DMS53 treated with DMSO at 0.1 percent for 48 hours (cell line): ENCODE results near the gene FREM3.
"Not testable (repeated sequence)": the region's sequence is repeated elsewhere in the genome, so short reads cannot be mapped to it uniquely, and the experiment has no call there.

ENCODE experiments used
- DNase-seq: peaks from one replicate; lab custom pipeline; 2025; ENCODE audit not compliant: unreplicated experiment; lab: John Stamatoyannopoulos, UW

Gene FREM3

DNA sequence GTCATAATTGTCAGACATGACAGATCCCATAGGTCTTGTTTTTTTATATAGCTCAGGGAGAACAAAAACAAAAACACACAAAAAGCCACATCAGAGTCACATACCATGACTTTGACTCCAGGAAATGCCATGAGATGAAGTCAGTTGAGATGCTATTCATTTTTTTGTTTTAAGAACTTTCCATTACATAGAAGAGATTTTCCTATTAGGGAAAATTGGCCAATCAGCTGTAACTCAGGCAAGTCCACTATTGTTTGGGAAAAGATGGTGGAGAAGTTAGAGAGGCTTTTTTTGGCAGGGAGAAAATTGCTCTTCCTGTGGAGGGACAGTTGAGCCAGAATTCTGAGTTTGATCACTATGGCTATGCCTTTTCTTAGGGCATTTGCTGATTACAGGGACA, 114.4 kb downstream of the FREM3 start:
- DNase-seq: no peak

DNA sequence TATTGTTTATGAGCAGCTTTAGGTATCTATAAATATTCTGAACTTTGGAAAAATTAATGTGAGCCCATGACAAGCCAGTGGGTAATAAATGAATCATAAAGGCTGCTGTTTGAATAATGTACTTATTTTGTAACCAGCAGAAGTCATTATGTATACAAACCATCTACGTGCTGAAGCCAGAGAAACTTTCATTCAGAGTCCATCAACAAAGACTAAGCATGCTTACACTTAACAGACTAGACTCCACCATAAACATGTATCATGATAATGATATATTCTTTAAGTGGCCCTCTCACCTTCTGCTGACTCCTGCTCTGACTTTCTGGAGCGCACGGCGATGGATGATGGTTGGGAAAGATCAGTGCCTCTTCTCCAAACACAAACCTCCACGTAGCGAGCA, 114.9 kb downstream of the FREM3 start:
- no peak for DNase-seq

DNA sequence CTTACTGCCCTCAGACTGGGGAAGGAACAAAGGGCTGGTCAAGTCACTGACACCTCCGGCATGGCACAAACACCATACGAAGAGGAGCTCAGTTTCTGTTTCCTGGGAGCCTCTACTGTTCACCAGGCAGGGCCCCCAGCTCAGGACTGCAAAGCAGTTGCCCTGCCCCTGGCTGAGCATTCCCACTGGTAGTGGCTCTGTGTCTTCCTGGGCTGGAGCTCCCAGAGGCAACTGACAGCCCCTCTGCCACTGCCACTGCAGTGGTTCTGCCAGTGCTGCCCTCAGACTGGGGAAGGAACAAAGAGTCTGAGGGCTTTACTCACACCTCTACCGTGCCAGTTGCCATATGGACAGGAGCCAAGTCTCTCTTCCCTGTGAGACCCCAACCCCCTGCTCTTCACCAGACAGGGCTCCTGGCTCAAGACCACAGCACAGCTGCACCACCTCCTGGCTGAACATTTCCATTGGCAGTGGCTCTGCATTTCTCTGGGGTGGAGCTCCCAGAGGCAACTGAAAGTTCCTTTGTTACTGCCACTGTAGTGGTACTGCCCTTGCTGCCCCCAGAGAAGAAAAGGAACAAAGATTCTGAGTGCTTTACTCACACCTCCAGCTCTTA, 119.0 kb downstream of the FREM3 start:
- DNase-seq: no peak

DNA sequence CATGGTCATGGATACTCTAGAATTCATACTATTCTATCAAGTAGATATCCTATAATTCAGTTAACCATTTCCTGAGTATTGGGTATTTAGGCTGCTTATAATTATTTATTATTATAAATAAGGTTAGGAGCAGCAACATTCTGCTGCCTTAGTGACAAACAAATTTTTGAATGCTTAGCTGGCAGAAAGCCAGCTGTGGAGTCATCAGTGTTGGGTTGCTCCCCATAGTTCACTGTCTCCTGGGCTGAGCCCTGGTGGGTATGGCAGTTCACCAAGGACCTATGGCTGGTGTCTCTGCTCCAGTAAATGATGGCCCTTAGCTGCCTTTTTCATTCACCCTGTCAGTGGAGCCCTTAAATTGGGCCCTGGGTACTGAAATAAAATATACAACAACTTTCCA, 125.1 kb downstream of the FREM3 start:
- no peak for DNase-seq

DNA sequence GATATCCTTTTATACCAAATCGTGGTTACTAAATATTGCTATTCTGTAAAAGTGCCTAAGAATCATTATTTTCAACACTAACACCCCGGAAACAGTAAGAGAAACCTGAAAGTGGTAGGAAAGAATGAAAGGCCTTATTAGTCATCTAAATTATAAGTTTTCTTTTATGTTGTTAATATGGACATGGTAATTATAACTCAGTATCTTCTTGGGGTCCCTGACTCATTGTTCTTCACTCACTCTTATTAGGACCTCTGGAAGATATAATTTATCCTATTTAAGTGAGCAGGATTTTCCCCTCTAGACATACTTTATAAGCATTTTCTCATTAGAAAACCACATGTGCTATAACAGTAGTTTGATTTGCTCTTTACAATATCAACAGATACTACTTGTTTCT, 136.0 kb downstream of the FREM3 start:
- DNase-seq: no peak

- peak; percentile 8 for DNase-seq
These were observed 140.7 kb downstream of the FREM3 start for GRCh38 chr4:143559757-143560147.

GRCh38 chr4:143558823-143559756, 141.4 kb downstream of the FREM3 start:
- DNase-seq: peak; percentile 83

DNA sequence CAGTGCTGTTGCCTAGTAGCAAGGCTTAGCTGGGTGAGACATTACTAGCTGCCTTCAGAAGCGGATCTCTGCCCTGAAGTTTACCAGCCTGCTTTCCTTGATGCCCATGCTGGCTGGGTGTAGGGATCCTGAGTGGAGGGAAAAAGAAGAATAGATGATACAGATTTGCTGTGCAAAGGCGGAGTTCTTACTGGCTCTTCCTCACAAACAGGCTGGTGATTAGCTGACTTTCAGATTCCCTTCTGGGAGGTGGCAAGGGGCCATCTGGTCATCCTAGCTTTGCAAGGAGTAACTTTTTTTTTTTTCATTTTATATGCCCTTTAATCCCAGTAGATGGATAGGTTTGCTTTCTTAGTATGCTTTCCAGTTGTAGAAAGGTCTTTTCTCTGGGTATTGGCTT, 142.2 kb downstream of the FREM3 start:
- DNase-seq: peak; percentile 9

GRCh38 chr4:143555676-143556075, 144.8 kb downstream of the FREM3 start:
- no peak for DNase-seq

DNA sequence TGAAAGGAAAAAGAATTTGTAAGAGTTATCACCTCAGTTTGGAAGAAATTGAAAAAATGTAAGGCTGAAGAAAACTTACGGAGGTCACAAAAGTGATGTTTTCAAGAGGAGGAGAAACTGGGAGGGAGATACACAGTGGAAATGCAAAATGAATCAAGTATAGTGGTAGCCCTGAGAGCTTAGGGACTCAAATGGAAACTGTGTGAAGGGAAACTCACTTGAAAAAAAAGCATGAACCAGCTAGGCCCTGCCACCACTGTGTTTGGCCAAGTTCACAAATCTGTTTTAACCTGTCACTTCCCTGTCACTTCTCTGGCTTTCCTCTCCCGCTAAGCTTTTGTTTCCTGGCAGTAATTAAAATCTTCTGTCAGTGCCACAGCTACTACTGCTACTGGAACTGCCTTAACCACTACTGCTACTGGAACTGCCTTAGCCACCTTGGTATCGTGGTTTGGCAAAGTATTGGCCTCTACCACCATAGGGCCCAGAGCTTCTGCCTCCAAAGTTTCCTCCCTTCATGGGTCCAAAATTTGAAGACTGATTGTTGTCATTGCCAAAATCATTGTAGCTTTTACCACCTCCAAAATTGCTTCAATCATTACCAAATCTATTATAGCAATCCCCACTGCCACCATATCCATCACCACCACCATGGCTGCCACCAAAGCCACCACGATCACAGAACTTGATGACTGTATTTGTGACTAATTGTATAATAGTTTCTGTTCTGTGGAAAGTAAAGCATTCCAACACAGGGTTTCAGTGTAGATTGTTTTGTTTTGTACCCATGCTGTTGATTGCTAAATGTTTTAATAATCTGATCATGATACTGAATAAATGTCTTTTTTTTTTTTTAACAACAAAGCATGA, 145.5 kb downstream of the FREM3 start:
- DNase-seq: no peak

GRCh38 chr4:143549928-143550327, 150.5 kb downstream of the FREM3 start:
- DNase-seq: no peak

DNA sequence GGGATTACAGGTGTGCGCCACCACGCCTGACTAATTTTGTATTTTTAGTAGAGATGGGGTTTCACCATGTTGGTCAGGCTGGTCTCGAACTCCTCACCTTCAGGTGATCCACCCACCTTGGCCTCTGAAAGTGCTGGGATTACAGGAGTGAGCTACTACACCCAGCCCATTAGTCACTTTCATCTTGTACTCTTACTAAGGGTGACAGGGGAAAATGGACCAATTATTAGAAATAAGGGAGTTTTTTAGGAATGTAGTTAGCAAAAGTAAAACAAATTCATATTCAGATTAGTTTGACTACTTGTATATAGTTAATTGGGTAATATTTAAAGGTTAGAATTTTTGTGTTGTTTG, 160.8 kb downstream of the FREM3 start:
- no peak for DNase-seq

- DNase-seq: no peak
These were observed 161.4 kb downstream of the FREM3 start for GRCh38 chr4:143538979-143539669.

DNA sequence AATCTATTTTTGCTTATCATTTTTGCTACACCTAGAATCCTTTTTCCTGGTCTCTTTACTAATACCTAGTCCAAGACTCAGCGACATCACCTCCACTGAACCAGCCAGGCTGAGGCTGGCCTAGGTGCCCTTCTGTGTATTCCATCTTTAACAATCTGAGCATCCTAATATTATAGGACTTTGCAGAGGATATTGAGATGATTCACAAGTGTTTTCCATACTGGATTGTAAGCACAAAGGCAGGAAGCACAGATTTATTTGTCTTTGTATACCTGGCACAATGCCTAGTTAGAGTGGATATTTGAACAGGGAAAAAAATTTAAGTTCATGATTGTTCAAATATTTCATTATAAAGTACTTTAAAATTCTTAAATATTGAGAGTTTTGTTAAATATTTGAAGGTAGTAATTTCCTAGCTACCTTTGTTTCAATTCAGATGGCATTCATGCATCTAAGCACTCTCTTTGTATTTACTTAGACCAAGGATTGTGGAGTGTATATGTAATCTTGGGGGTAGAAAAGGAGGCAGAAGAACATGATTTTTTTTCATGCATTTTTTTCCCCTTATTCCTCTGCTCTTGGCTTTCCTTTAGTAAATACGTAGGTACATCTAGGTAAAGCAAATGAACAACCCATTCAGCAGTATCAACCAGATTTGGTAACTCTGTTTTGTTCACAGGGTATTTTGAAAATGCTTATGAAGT, 168.5 kb downstream of the FREM3 start:
- peak; percentile 2 for DNase-seq

- DNase-seq: no peak
These were observed 169.1 kb downstream of the FREM3 start for GRCh38 chr4:143531380-143531779.

DNA sequence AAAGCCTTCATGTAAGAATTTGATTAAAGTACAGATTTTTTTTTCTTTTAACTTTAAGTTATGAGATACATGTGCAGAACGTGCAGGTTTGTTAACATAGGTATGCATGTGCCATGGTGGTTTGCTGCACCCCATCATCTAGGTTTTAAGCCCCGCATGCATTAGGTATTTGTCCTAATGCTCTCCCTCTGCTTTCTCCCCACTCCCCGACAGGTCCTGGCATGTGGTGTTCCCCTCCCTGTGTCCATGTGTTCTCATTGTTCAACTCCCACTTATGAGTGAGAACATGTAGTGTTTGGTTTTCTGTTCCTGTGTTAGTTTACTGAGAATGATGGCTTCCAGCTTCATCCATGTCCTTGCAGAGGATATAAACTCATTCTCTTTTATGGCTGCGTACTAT, 172.4 kb downstream of the FREM3 start:
- DNase-seq: not testable (repeated sequence)
